HepG2 (cell line): ENCODE data around the gene MPPE1. TPM values are rescaled to one million over a fixed set of nuclear protein-coding genes. Genes with fewer than 3 reads are reported as not detected.

Experiments
- ATAC-seq: fragments of 200-7000 bp; cut with Tn5 transposase; 3 replicates; pipeline ENCODE4 v1.9.1; 2020; ENCODE audit warnings: mild to moderate bottlenecking, moderate library complexity
- BruUV-seq: library from RNA; stranded (reverse); fragments of 400-500 nt; replicated peaks from 2 replicates; lab custom pipeline; 2021; lab: Mats Ljungman, UMichigan
- CTCF ChIA-PET: fragments of 300-600 bp; formaldehyde crosslinking; extraction: SDS; loops from one replicate; lab custom pipeline; 2021; ENCODE audit warnings: low total read pairs, inconsistent platforms, low intra/inter-chr PET ratio; lab: Yijun Ruan, JAX
- POLR2A ChIA-PET: fragments of 350-600 bp; sonication (Branson Sonifier 250); formaldehyde crosslinking; loops from one replicate; lab custom pipeline; 2020; ENCODE audit warnings: antibody characterized with exemption, inconsistent platforms; lab: Yijun Ruan, JAX
- DNase-seq: peaks from one replicate; pipeline ENCODE4 v3.0.0-alpha.2; 2015; ENCODE audit warnings: low spot score
- FAIRE-seq: peaks from 3 replicates; lab custom pipeline; 2011; peaks lifted over from hg19 to GRCh38; lab: Jason Lieb, UNC
- H2AFZ ChIP-seq: one replicate; pipeline ENCODE4 v1.6.1; 2011; ENCODE audit warnings: low read length, inconsistent platforms
- H3K27ac ChIP-seq: fragments of 300-600 bp; 3 replicates; pipeline ENCODE4 v1.8.0; 2011; ENCODE audit warnings: mixed run types, mild to moderate bottlenecking, mixed read lengths, low read length, inconsistent platforms; ENCODE audit not compliant: insufficient read depth; ENCODE audit errors: extremely low read length
- H3K27me3 ChIP-seq, 2 experiments: fragments of 200-600 bp in 1 of 2; 2 replicates in 1 of 2; 3 replicates in 1 of 2; pipeline versions ENCODE4 v1.6.0 to v1.8.0; 2011; ENCODE audit warnings: low read length in 2 of 2, mild to moderate bottlenecking in 2 of 2, moderate library complexity in 2 of 2, inconsistent platforms in 1 of 2; ENCODE audit not compliant: insufficient read depth in 2 of 2, control insufficient read depth in 1 of 2
- H3K36me3 ChIP-seq, 2 experiments: fragments of 200-600 bp in 1 of 2; replicated peaks in 1 of 2; 2 replicates in 1 of 2; 3 replicates in 1 of 2; pipeline versions ENCODE4 v1.5.1 to v1.8.0; 2011; ENCODE audit warnings: low read length in 2 of 2, inconsistent platforms in 1 of 2; ENCODE audit not compliant: insufficient read depth in 2 of 2, control insufficient read depth in 1 of 2
- H3K4me1 ChIP-seq: 2 replicates; pipeline ENCODE4 v1.5.1; 2012; ENCODE audit warnings: low read length, inconsistent platforms; ENCODE audit not compliant: insufficient read depth
- H3K4me2 ChIP-seq: 2 replicates; pipeline ENCODE4 v1.6.0; 2011; ENCODE audit warnings: low read depth, low read length, inconsistent platforms
- H3K4me3 ChIP-seq, 3 experiments: fragments of 200-600 bp in 1 of 3; sonication (generic), shearing (Covaris generic) in 1 of 3; replicated peaks in 1 of 3; 2 replicates each; pipeline ENCODE4 v1.5.1; 2011 to 2016; ENCODE audit warnings: low read length in 3 of 3, inconsistent platforms in 2 of 3, low read depth in 2 of 3, mild to moderate bottlenecking in 2 of 3, control low read depth in 1 of 3, mixed read lengths in 1 of 3; ENCODE audit not compliant: insufficient read depth in 1 of 3
- H3K79me2 ChIP-seq: one replicate; pipeline ENCODE4 v1.6.1; 2011; ENCODE audit warnings: low read length, inconsistent platforms; ENCODE audit not compliant: insufficient read depth
- H3K9ac ChIP-seq: 2 replicates; pipeline ENCODE4 v1.6.0; 2011; ENCODE audit warnings: mild to moderate bottlenecking, low read depth, low read length, inconsistent platforms; ENCODE audit not compliant: insufficient read depth
- H3K9me3 ChIP-seq: 2 replicates; pipeline ENCODE4 v1.5.1; 2012; ENCODE audit warnings: mild to moderate bottlenecking, low read length
- H4K20me1 ChIP-seq: 2 replicates; pipeline ENCODE4 v1.6.0; 2011; ENCODE audit warnings: inconsistent platforms, mild to moderate bottlenecking, low read length, moderate library complexity; ENCODE audit not compliant: insufficient read depth
- ATF2 ChIP-seq: sonication (generic); formaldehyde crosslinking; IDR thresholded peaks from 2 replicates; pipeline ENCODE4 v1.4.0; 2020; ENCODE audit warnings: missing genetic modification reagents
- CEBPB ChIP-seq: IDR thresholded peaks from 2 replicates; pipeline ENCODE4 v1.6.1; 2011; ENCODE audit warnings: low read depth, low read length, improper control_type of control experiment, borderline replicate concordance
- CHD2 ChIP-seq: IDR thresholded peaks from 2 replicates; pipeline ENCODE4 v1.6.1; 2011; ENCODE audit warnings: low read depth, low read length, improper control_type of control experiment
- HNF4A ChIP-seq: sonication (generic); formaldehyde crosslinking; IDR thresholded peaks from 2 replicates; pipeline ENCODE4 v1.4.0; 2020; ENCODE audit warnings: missing genetic modification reagents
- KLF13 ChIP-seq: sonication (generic); formaldehyde crosslinking; IDR thresholded peaks from 2 replicates; pipeline ENCODE4 v1.4.0; 2020; ENCODE audit warnings: mild to moderate bottlenecking, missing genetic modification reagents
- PBX3 ChIP-seq: sonication (generic); formaldehyde crosslinking; IDR thresholded peaks from 2 replicates; pipeline ENCODE4 v1.8.1; 2023; ENCODE audit warnings: missing genetic modification reagents, inconsistent platforms, borderline replicate concordance
- POGZ ChIP-seq: sonication (generic); formaldehyde crosslinking; IDR thresholded peaks from 2 replicates; pipeline ENCODE4 v1.4.0; 2020; ENCODE audit warnings: mild to moderate bottlenecking, missing genetic modification reagents
- SIN3A ChIP-seq: IDR thresholded peaks from 2 replicates; pipeline ENCODE4 v1.6.1; 2011; ENCODE audit warnings: low read depth, mild to moderate bottlenecking, control low read depth, low read length, borderline replicate concordance
- TGIF2 ChIP-seq: IDR thresholded peaks from 2 replicates; pipeline ENCODE4 v1.6.1; 2016; ENCODE audit warnings: control low read depth, missing compliant biosample characterization
- XBP1 ChIP-seq: sonication (generic); formaldehyde crosslinking; IDR thresholded peaks from 2 replicates; pipeline ENCODE4 v1.5.0; 2020; ENCODE audit warnings: missing genetic modification reagents
- ZNF143 ChIP-seq: sonication (generic); formaldehyde crosslinking; IDR thresholded peaks from 2 replicates; pipeline ENCODE4 v1.4.0; 2020; ENCODE audit warnings: missing genetic modification reagents
- ZNF569 ChIP-seq: sonication (generic); formaldehyde crosslinking; IDR thresholded peaks from 2 replicates; pipeline ENCODE4 v1.5.0; 2020; ENCODE audit warnings: mild to moderate bottlenecking, missing genetic modification reagents, moderate library complexity, borderline replicate concordance
- ZNF879 ChIP-seq: sonication (generic); formaldehyde crosslinking; IDR thresholded peaks from 2 replicates; pipeline ENCODE4 v1.8.1; 2023; ENCODE audit warnings: missing genetic modification reagents
- WGBS: methylation state at CpG from one replicate; pipeline ENCODE4 v1.1.6; 2017; ENCODE audit warnings: low lambda C conversion rate; 5-methylcytosine and 5-hydroxymethylcytosine counted together
- in situ Hi-C: cut with HindIII; loops from 2 replicates; pipeline ENCODE4 v1.10.0; 2017; ENCODE audit warnings: low pct_unique_long_range_greater_than_20kb; ENCODE audit not compliant: extremely low pct_ligation_motif_present
- intact Hi-C: fragments of 100-400 bp; cut with micrococcal nuclease; formaldehyde crosslinking; loops from one replicate; pipeline ENCODE4 v1.10.0; 2022; ENCODE audit not compliant: unreplicated experiment
- polyA plus RNA-seq, 8 experiments: library from polyadenylated mRNA; depleted of rRNA in 3 of 8; stranded (reverse) in 7 of 8; unstranded in 1 of 8; fragments of >200 nt; fragmentation: Illumina TruSeq in 4 of 8; extraction: Trizol in 4 of 8; gene quantifications; 2 replicates each; pipeline versions ENCODE4 v1.2.1 to v1.2.3, GENCODE V29; 2011 to 2016; ENCODE audit warnings: low read depth in 4 of 8, missing spikeins in 1 of 8, mixed read lengths in 1 of 8; ENCODE audit not compliant: insufficient read depth in 1 of 8
- total RNA-seq, 5 experiments: library from RNA; depleted of rRNA; stranded (reverse); fragments of >200 nt; fragmentation: Illumina TruSeq; extraction: Trizol; gene quantifications; 2 replicates each; pipeline ENCODE4 v1.2.3, GENCODE V29; 2016; ENCODE audit warnings: low read depth in 1 of 5
- TF ChIP-seq, protein P1 (sequence below): IDR thresholded peaks from 2 replicates; pipeline ENCODE4 v1.6.1; 2016; ENCODE audit warnings: low read depth

Gene MPPE1
- total and polyA plus RNA-seq, 2 of the 13 experiments (the other 11 are each of a cell fraction or from before 2014, with no cell fraction given), result 9.6 to 11.9 TPM

DNA sequence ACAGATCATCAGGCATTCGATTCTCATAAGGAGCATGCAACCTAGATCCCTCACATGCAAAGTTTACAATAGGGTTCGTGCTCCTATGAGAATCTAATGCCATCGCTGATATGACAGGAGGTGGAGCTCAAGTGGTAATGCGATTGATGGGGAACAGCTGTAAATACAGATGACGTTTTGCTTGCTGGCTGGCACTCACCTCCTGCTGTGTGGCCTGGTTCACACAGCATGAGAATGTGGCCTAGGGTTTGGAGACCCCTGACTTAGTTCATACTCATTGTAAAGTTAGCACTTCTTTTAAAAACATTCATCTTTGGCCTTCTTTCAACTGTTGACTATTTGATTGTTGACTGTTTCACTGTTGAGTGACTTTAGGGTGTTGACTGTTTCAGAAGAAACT lies 65.6 kb downstream of the MPPE1 start (continued):
- no peak for TF ChIP-seq PBX3 (CRISPR knock-in tag)
- TF ChIP-seq ZNF143 (CRISPR knock-in tag), result no peak
- TF ChIP-seq CHD2, result no peak
- TF ChIP-seq, protein P1, sequence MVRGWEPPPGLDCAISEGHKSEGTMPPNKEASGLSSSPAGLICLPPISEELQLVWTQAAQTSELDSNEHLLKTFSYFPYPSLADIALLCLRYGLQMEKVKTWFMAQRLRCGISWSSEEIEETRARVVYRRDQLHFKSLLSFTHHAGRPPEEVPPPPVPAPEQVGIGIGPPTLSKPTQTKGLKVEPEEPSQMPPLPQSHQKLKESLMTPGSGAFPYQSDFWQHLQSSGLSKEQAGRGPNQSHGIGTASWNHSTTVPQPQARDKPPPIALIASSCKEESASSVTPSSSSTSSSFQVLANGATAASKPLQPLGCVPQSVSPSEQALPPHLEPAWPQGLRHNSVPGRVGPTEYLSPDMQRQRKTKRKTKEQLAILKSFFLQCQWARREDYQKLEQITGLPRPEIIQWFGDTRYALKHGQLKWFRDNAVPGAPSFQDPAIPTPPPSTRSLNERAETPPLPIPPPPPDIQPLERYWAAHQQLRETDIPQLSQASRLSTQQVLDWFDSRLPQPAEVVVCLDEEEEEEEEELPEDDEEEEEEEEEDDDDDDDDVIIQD (CRISPR knock-in tag), result no peak
- no peak for TF ChIP-seq XBP1 (CRISPR knock-in tag)
- no peak for TF ChIP-seq ATF2 (CRISPR knock-in tag)
- no peak for TF ChIP-seq KLF13 (CRISPR knock-in tag)
- no peak for TF ChIP-seq CEBPB
- no peak for TF ChIP-seq ZNF879 (CRISPR knock-in tag)
- TF ChIP-seq, all 625 proteins: peak for 0

GRCh38 chr18:11840493-11840892 lies 67.6 kb downstream of the MPPE1 start:
- no TSS peak for BruUV-seq
- H3K27me3 ChIP-seq, result no peaks in the 10 kb centered on the region
- H3K9ac ChIP-seq, result peak overlapping the region; percentile 45
- WGBS, result 2% methylated on average over 4 of the region's 6 CpGs
- H3K4me2 ChIP-seq, result peak overlapping the region; percentile 46
- FAIRE-seq (peak; percentile 90), ATAC-seq (peak; percentile 100), DNase-seq (peak; percentile 96)
- H3K4me1 ChIP-seq, result peaks cover 22% of the 10 kb centered on the region
- no peaks in the 10 kb centered on the region for H3K36me3 ChIP-seq
- no peaks in the 10 kb centered on the region for H3K9me3 ChIP-seq
- POLR2A ChIA-PET, result interaction anchor here (0.9 to 2.7 kb wide), 10 partner anchors 10 to 155 kb away, joined by 3 to 16 read pairs (median 5); partner anchors contain the start of genes CHMP1B and IMPA2
- CTCF ChIA-PET, result no interaction called here
- in situ Hi-C loops, result no loop called here
- H2AFZ ChIP-seq, result no peak overlapping the region
- H4K20me1 ChIP-seq, result no peaks in the 10 kb centered on the region
- intact Hi-C loops, result loop anchor here (1.0 kb wide), 1 partner anchor 11 kb away; the partner anchor contains the start of gene CHMP1B
- H3K27ac ChIP-seq, result peak overlapping the region; percentile 51
- no peaks in the 10 kb centered on the region for H3K79me2 ChIP-seq
- peak overlapping the region in 1 of 3 experiments; percentile 15; a peak in 2 of 6 replicates for H3K4me3 ChIP-seq
- no peak for TF ChIP-seq ZNF569 (CRISPR knock-in tag)
- TF ChIP-seq TGIF2 (CRISPR knock-in tag), result peak; percentile 75
- TF ChIP-seq POGZ (CRISPR knock-in tag), result 0 out of 2 replicates have a peak, but pooled peaks have one; percentile 17
- TF ChIP-seq SIN3A, result peak; percentile 58; the same call in 1 of the 2 replicates
- TF ChIP-seq HNF4A (CRISPR knock-in tag), result peak; percentile 68
